ENCODE data around the gene PDE4D. TPM values are rescaled to one million over a fixed set of nuclear protein-coding genes. Genes with fewer than 3 reads are reported as not detected.

Gene PDE4D
- total RNA-seq, 1 donor from 2014 or later, result 47.7 TPM

GRCh38 chr5:59254055-59254687 is 639.4 kb downstream of the PDE4D start:
- no peak for DNase-seq
- H3K36me3 Mint-ChIP-seq (ENCODE audit: low read depth), result no peaks in the 10 kb centered on the region
- peaks cover 28% of the 10 kb centered on the region for H3K27me3 Mint-ChIP-seq
- no peaks in the 10 kb centered on the region for H3K4me1 Mint-ChIP-seq
- no peak overlapping the region for H3K4me3 Mint-ChIP-seq
- intact Hi-C loops (cut with micrococcal nuclease), result no loop called here
- H3K27ac Mint-ChIP-seq, result no peak overlapping the region
- H3K9me3 Mint-ChIP-seq, result no peaks in the 10 kb centered on the region

- no peaks in the 10 kb centered on the region for H3K9me3 Mint-ChIP-seq
- H3K27ac Mint-ChIP-seq, result no peak overlapping the region
- no peaks in the 10 kb centered on the region for H3K36me3 Mint-ChIP-seq (ENCODE audit: low read depth)
- DNase-seq, result no peak
- H3K27me3 Mint-ChIP-seq, result peaks cover 28% of the 10 kb centered on the region
- H3K4me3 Mint-ChIP-seq, result no peak overlapping the region
- intact Hi-C loops (cut with micrococcal nuclease), result no loop called here
- H3K4me1 Mint-ChIP-seq, result no peaks in the 10 kb centered on the region
Observed at GRCh38 chr5:59253625-59254024, 639.9 kb downstream of the PDE4D start.

- no peaks in the 10 kb centered on the region for H3K36me3 Mint-ChIP-seq (ENCODE audit: low read depth)
- H3K4me1 Mint-ChIP-seq, result no peaks in the 10 kb centered on the region
- H3K9me3 Mint-ChIP-seq, result no peaks in the 10 kb centered on the region
Observed at GRCh38 chr5:59251627-59252026, 641.9 kb downstream of the PDE4D start.

DNA sequence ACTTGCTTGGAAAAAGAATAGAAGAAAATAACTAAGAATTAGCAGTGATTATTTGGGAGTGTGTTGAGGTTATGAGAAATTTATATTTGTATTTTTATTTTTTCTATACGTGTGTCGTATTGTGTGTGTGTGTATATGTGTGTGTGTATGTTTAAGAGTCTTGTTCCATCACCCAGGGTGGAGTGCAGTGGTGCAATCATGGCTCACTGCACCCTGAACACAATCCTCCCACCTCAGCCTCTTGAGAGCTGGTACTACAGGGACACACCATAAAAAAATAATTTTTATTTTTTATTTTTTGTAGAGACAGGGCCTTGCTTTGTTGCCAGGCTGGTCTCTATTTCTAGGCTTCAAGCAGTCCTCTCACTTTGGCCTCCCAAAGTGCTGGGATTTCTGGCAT is 643.8 kb downstream of the PDE4D start:
- DNase-seq, result no peak
- Mint-ChIP-seq H3K9me3 (no peaks in the 10 kb centered on the region), H3K36me3 (ENCODE audit: low read depth) (no peaks in the 10 kb centered on the region), H3K27me3 (peaks cover 22% of the 10 kb centered on the region), H3K4me3 (no peak overlapping the region), H3K4me1 (no peaks in the 10 kb centered on the region), H3K27ac (no peak overlapping the region)
- intact Hi-C loops (cut with micrococcal nuclease), result no loop called here

More at GRCh38 chr5:59251627-59252026, 641.9 kb downstream of the PDE4D start:
- intact Hi-C loops (cut with micrococcal nuclease), result no loop called here
- DNase-seq, result no peak
- Mint-ChIP-seq H3K27me3 (peaks cover 26% of the 10 kb centered on the region), H3K4me3 (no peak overlapping the region), H3K27ac (no peak overlapping the region)

GRCh38 chr5:59249160-59249559 is 644.4 kb downstream of the PDE4D start:
- DNase-seq, result no peak
- H3K27ac Mint-ChIP-seq, result no peak overlapping the region
- no peaks in the 10 kb centered on the region for H3K4me1 Mint-ChIP-seq
- H3K4me3 Mint-ChIP-seq, result no peak overlapping the region
- H3K9me3 Mint-ChIP-seq, result no peaks in the 10 kb centered on the region
- intact Hi-C loops (cut with micrococcal nuclease), result no loop called here
- H3K27me3 Mint-ChIP-seq, result peaks cover 19% of the 10 kb centered on the region
- H3K36me3 Mint-ChIP-seq (ENCODE audit: low read depth), result no peaks in the 10 kb centered on the region

- H3K4me3 Mint-ChIP-seq, result no peak overlapping the region
- H3K27ac Mint-ChIP-seq, result no peak overlapping the region
- H3K27me3 Mint-ChIP-seq, result peaks cover 13% of the 10 kb centered on the region
- DNase-seq, result no peak
- no peaks in the 10 kb centered on the region for H3K36me3 Mint-ChIP-seq (ENCODE audit: low read depth)
- no peaks in the 10 kb centered on the region for H3K9me3 Mint-ChIP-seq
- intact Hi-C loops (cut with micrococcal nuclease), result loop anchor here (1.0 kb wide), 1 partner anchor 9 kb away; no protein-coding TSS in a partner anchor
- no peaks in the 10 kb centered on the region for H3K4me1 Mint-ChIP-seq
Observed at GRCh38 chr5:59246882-59247281, 646.6 kb downstream of the PDE4D start.

GRCh38 chr5:59246145-59246869 is 647.2 kb downstream of the PDE4D start:
- Mint-ChIP-seq H3K4me3 (no peak overlapping the region), H3K36me3 (ENCODE audit: low read depth) (no peaks in the 10 kb centered on the region), H3K9me3 (no peaks in the 10 kb centered on the region), H3K27ac (no peak overlapping the region), H3K4me1 (no peaks in the 10 kb centered on the region), H3K27me3 (peaks cover 9% of the 10 kb centered on the region)
- intact Hi-C loops (cut with micrococcal nuclease), result no loop called here
- no peak for DNase-seq

DNA sequence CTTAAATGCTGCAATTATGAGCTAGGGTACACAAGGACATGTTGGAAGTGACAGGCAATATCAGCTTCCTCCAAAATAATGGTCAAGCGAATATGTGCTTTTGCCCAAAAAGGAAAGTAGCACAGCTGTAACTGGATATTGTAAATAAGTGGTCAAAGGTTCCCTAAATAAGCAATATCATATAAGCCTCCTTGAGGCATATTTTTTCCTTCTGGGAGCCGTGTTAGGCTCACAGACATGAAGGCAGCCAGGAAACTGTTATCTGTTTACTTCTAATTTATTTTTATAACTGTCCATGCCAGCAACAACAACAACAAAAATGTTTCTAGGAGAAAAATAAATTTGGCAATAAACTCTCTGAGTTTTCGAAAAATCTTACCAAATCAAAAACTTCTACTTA is 648.3 kb downstream of the PDE4D start:
- Mint-ChIP-seq H3K36me3 (ENCODE audit: low read depth) (no peaks in the 10 kb centered on the region), H3K4me1 (no peaks in the 10 kb centered on the region), H3K9me3 (no peaks in the 10 kb centered on the region), H3K27me3 (peaks cover 20% of the 10 kb centered on the region), H3K4me3 (no peak overlapping the region), H3K27ac (no peak overlapping the region)
- intact Hi-C loops (cut with micrococcal nuclease), result no loop called here
- DNase-seq, result no peak

DNA sequence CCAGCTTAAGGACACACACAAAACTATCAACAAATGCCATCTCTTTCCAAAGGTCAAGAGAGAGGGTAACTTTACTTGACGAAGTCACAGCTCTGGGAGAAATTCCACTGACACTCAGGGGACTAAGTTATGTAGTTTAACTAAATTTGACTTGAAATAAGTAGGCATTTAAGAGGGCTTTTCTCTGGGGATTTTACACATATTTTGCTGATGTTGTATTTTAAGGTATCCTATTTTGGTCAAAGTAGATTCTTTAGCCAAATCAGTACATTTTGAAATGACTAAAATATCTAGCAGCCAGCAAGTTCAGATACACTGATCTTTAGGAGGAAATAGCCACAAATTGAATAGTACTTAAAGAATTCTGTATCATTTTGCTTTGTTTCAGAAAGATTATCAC is 652.0 kb downstream of the PDE4D start:
- no peak overlapping the region for H3K27ac Mint-ChIP-seq
- no peaks in the 10 kb centered on the region for H3K36me3 Mint-ChIP-seq (ENCODE audit: low read depth)
- DNase-seq, result no peak
- intact Hi-C loops (cut with micrococcal nuclease), result no loop called here
- H3K4me1 Mint-ChIP-seq, result peaks cover 10% of the 10 kb centered on the region
- H3K27me3 Mint-ChIP-seq, result peaks cover 39% of the 10 kb centered on the region
- H3K9me3 Mint-ChIP-seq, result no peaks in the 10 kb centered on the region
- no peak overlapping the region for H3K4me3 Mint-ChIP-seq

DNA sequence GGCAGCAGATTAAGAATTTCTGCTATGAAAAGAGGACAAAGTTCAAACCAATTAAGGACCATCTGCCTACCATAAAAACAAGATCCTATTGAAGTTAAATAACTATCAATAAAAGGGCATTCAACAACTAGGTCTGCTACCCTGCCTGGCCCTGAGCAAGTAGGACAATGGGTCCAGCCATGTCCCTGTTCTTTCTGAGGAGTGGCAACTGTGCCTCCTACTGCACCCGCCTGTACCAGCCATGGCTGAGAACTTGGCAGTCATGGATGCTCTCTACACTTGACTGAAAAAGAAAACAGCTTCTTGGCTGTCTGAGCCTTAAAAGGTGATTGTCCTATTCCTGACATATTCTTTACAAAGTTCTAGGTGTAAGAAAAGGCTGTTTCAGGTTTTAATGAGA is 652.4 kb downstream of the PDE4D start:
- no peak overlapping the region for H3K27ac Mint-ChIP-seq
- no peaks in the 10 kb centered on the region for H3K36me3 Mint-ChIP-seq (ENCODE audit: low read depth)
- H3K4me3 Mint-ChIP-seq, result no peak overlapping the region
- intact Hi-C loops (cut with micrococcal nuclease), result no loop called here
- no peak for DNase-seq
- no peaks in the 10 kb centered on the region for H3K9me3 Mint-ChIP-seq
- H3K27me3 Mint-ChIP-seq, result peaks cover 43% of the 10 kb centered on the region
- peaks cover 10% of the 10 kb centered on the region for H3K4me1 Mint-ChIP-seq

- Mint-ChIP-seq H3K9me3 (no peaks in the 10 kb centered on the region), H3K27ac (peak overlapping the region; percentile 49), H3K36me3 (ENCODE audit: low read depth) (no peaks in the 10 kb centered on the region), H3K4me3 (no peak overlapping the region), H3K4me1 (peaks cover 10% of the 10 kb centered on the region), H3K27me3 (peaks cover 55% of the 10 kb centered on the region)
- no peak for DNase-seq
- intact Hi-C loops (cut with micrococcal nuclease), result loop anchor here (1.0 kb wide), 1 partner anchor 9 kb away; no protein-coding TSS in a partner anchor
Observed at GRCh38 chr5:59238126-59238902, 655.2 kb downstream of the PDE4D start.

GRCh38 chr5:59236986-59237385 is 656.5 kb downstream of the PDE4D start:
- no peaks in the 10 kb centered on the region for H3K9me3 Mint-ChIP-seq
- H3K27me3 Mint-ChIP-seq, result peaks cover 57% of the 10 kb centered on the region
- intact Hi-C loops (cut with micrococcal nuclease), result no loop called here
- H3K27ac Mint-ChIP-seq, result no peak overlapping the region
- no peaks in the 10 kb centered on the region for H3K36me3 Mint-ChIP-seq (ENCODE audit: low read depth)
- peaks cover 10% of the 10 kb centered on the region for H3K4me1 Mint-ChIP-seq
- DNase-seq, result no peak
- H3K4me3 Mint-ChIP-seq, result no peak overlapping the region

GRCh38 chr5:59236448-59236847 is 657.1 kb downstream of the PDE4D start:
- DNase-seq, result no peak
- intact Hi-C loops (cut with micrococcal nuclease), result no loop called here
- Mint-ChIP-seq H3K4me3 (no peak overlapping the region), H3K36me3 (ENCODE audit: low read depth) (no peaks in the 10 kb centered on the region), H3K4me1 (peaks cover 10% of the 10 kb centered on the region), H3K9me3 (no peaks in the 10 kb centered on the region), H3K27me3 (peaks cover 61% of the 10 kb centered on the region), H3K27ac (no peak overlapping the region)

DNA sequence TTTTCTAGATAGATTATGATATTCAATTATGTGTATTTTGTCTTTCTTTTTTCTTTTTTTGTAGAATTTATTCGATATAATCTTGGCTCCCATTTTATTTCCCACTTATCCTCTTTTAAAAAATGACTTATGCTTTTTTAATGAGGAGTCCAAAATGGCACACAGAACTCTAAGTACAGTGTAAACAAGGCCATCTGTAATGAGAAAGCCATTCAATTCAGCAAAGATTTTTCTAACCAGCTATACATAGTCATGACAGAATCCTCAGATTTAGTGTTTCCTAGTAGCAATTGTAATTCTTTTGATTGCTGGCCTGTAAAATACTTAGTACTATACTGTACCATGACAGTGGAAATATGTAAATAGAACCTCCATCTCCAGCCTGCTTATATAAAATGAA is 659.3 kb downstream of the PDE4D start:
- H3K36me3 Mint-ChIP-seq (ENCODE audit: low read depth), result no peaks in the 10 kb centered on the region
- peaks cover 10% of the 10 kb centered on the region for H3K4me1 Mint-ChIP-seq
- H3K4me3 Mint-ChIP-seq, result no peak overlapping the region
- no peak for DNase-seq
- intact Hi-C loops (cut with micrococcal nuclease), result no loop called here
- no peak overlapping the region for H3K27ac Mint-ChIP-seq
- no peaks in the 10 kb centered on the region for H3K9me3 Mint-ChIP-seq
- peaks cover 47% of the 10 kb centered on the region for H3K27me3 Mint-ChIP-seq

All from activated CD4-positive, alpha-beta T cell treated with anti-CD3 and anti-CD28 coated beads, Interleukin-2, amount 10 ng/mL, durations not matched to agents 24 days and 14 days (primary cell).